PC-9 (cell line): ENCODE data around the gene ASTN2.

Experiments used
- EZH2 ChIP-seq: fragments of 200-600 bp; sonication (generic); IDR thresholded peaks from 2 replicates; pipeline ENCODE4 v1.8.0; 2017; ENCODE audit warnings: antibody characterized with exemption, low read depth
- TF ChIP-seq, protein P1 (sequence below): fragments of 200-600 bp; sonication (generic); conservative IDR thresholded peaks from 2 replicates; pipeline ENCODE4 v1.6.1; 2017; ENCODE audit warnings: mixed run types, antibody characterized with exemption, mild to moderate bottlenecking, moderate library complexity

DNA sequence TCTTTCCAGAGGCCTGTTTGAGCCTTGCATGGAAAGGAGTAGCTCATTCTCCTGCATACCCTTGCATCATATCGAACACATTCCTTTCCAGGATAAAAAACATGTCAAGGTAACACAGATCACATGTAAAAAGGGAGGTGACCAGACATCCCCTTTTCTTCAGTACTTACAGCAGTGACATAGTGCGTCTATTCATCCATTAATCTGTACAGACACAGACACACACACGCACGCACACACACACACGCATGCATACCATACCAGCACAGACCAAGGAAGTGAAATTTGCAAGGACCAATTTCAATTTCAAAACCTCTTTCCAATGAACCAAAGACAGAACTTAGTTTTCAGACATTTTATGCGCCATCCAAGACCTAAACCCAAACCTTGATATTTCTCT, 1005.2 kb downstream of the ASTN2 start:
- TF ChIP-seq EZH2: no peak
- TF ChIP-seq, protein P1, sequence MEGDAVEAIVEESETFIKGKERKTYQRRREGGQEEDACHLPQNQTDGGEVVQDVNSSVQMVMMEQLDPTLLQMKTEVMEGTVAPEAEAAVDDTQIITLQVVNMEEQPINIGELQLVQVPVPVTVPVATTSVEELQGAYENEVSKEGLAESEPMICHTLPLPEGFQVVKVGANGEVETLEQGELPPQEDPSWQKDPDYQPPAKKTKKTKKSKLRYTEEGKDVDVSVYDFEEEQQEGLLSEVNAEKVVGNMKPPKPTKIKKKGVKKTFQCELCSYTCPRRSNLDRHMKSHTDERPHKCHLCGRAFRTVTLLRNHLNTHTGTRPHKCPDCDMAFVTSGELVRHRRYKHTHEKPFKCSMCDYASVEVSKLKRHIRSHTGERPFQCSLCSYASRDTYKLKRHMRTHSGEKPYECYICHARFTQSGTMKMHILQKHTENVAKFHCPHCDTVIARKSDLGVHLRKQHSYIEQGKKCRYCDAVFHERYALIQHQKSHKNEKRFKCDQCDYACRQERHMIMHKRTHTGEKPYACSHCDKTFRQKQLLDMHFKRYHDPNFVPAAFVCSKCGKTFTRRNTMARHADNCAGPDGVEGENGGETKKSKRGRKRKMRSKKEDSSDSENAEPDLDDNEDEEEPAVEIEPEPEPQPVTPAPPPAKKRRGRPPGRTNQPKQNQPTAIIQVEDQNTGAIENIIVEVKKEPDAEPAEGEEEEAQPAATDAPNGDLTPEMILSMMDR: no peak
